OCI-LY1 (cell line): ENCODE data around the gene MMS22L.

Experiments
- H2AFZ ChIP-seq: fragments of 200-600 bp; sonication (generic), shearing (Covaris generic); 2 replicates; pipeline ENCODE4 v1.6.0; 2014; ENCODE audit warnings: antibody characterized with exemption, mild to moderate bottlenecking, low read length
- H3F3A ChIP-seq: fragments of 200-600 bp; sonication (generic), shearing (Covaris generic); 2 replicates; pipeline ENCODE4 v1.6.0; 2014; ENCODE audit warnings: mild to moderate bottlenecking, antibody characterized with exemption, low read length, moderate library complexity; ENCODE audit not compliant: insufficient read depth
- H3K27ac ChIP-seq: fragments of 200-600 bp; sonication (generic); 2 replicates; pipeline ENCODE4 v1.5.1; 2014; ENCODE audit warnings: low read length, mixed run types, mild to moderate bottlenecking, low read depth; ENCODE audit not compliant: poor library complexity, severe bottlenecking
- H3K27me3 ChIP-seq: fragments of 200-600 bp; sonication (generic); 2 replicates; pipeline ENCODE4 v1.6.0; 2014; ENCODE audit warnings: antibody characterized with exemption, mild to moderate bottlenecking, low read length, moderate library complexity; ENCODE audit not compliant: insufficient read depth
- H3K36me3 ChIP-seq: fragments of 200-600 bp; sonication (generic); 2 replicates; pipeline ENCODE4 v1.6.1; 2014; ENCODE audit warnings: mild to moderate bottlenecking, antibody characterized with exemption, low read length, moderate library complexity, mixed read lengths; ENCODE audit not compliant: insufficient read depth
- H3K4me1 ChIP-seq: fragments of 200-600 bp; sonication (generic); 2 replicates; pipeline ENCODE4 v1.5.1; 2014; ENCODE audit warnings: mild to moderate bottlenecking, low read length, moderate library complexity; ENCODE audit not compliant: insufficient read depth, severe bottlenecking
- H3K4me2 ChIP-seq: fragments of 200-600 bp; sonication (generic), shearing (Covaris generic); 2 replicates; pipeline ENCODE4 v1.6.1; 2014; ENCODE audit warnings: low read length
- H3K4me3 ChIP-seq: fragments of 200-600 bp; sonication (generic); 2 replicates; pipeline ENCODE4 v1.5.1; 2014; ENCODE audit warnings: low read length, low read depth, mild to moderate bottlenecking, mixed read lengths; ENCODE audit not compliant: poor library complexity, severe bottlenecking
- H3K79me2 ChIP-seq: fragments of 200-600 bp; shearing (Covaris generic); 2 replicates; pipeline ENCODE4 v1.6.1; 2016; ENCODE audit warnings: mixed run types, low read length, mixed read lengths; ENCODE audit not compliant: insufficient read depth
- H3K9ac ChIP-seq: fragments of 200-600 bp; sonication (generic), shearing (Covaris generic); 2 replicates; pipeline ENCODE4 v1.6.1; 2014; ENCODE audit warnings: mild to moderate bottlenecking, low read length, mixed read lengths
- H3K9me2 ChIP-seq: fragments of 200-600 bp; sonication (generic), shearing (Covaris generic); 2 replicates; pipeline ENCODE4 v1.6.1; 2014; ENCODE audit warnings: low read depth, mild to moderate bottlenecking, low read length, mixed read lengths
- H3K9me3 ChIP-seq: fragments of 200-600 bp; shearing (Covaris generic); 2 replicates; pipeline ENCODE4 v1.6.1; 2014; ENCODE audit warnings: low read length, mixed read lengths
- H4K20me1 ChIP-seq: fragments of 200-600 bp; sonication (generic), shearing (Covaris generic); 2 replicates; pipeline ENCODE4 v1.6.0; 2016; ENCODE audit warnings: mild to moderate bottlenecking, low read length; ENCODE audit not compliant: insufficient read depth
- CTCF ChIP-seq: fragments of 200-600 bp; sonication (generic), shearing (Covaris generic); IDR thresholded peaks from 2 replicates; pipeline ENCODE4 v1.5.1; 2017; ENCODE audit warnings: mild to moderate bottlenecking, antibody characterized with exemption, low read length, moderate library complexity, mixed read lengths
- EZH2 ChIP-seq: fragments of 200-600 bp; sonication (generic), shearing (Covaris generic); IDR thresholded peaks from 2 replicates; pipeline ENCODE4 v1.8.0; 2017; ENCODE audit warnings: borderline replicate concordance, mixed run types, mild to moderate bottlenecking, antibody characterized with exemption, low read length, moderate library complexity, mixed read lengths

The MMS22L gene

GRCh38 chr6:97291896-97292295, 8.9 kb upstream of the MMS22L start:
- no peaks in the 10 kb centered on the region for H3K9me2 ChIP-seq
- H3K79me2 ChIP-seq = no peaks in the 10 kb centered on the region
- no peak overlapping the region for H3K4me2 ChIP-seq
- H4K20me1 ChIP-seq = no peaks in the 10 kb centered on the region
- no peaks in the 10 kb centered on the region for H3K9me3 ChIP-seq
- H3K9ac ChIP-seq = no peak overlapping the region
- no peaks in the 10 kb centered on the region for H3K36me3 ChIP-seq
- no peaks in the 10 kb centered on the region for H3K27me3 ChIP-seq
- no peak for TF ChIP-seq CTCF
- no peak for TF ChIP-seq EZH2
- no peak overlapping the region for H3K27ac ChIP-seq
- H3F3A ChIP-seq = no peaks in the 10 kb centered on the region
- H2AFZ ChIP-seq = no peak overlapping the region
- no peaks in the 10 kb centered on the region for H3K4me1 ChIP-seq
- no peak overlapping the region for H3K4me3 ChIP-seq

GRCh38 chr6:97289332-97289731, 6.3 kb upstream of the MMS22L start:
- Histone ChIP-seq H2AFZ (no peak overlapping the region), H3K9ac (no peak overlapping the region), H4K20me1 (no peaks in the 10 kb centered on the region), H3K9me2 (no peaks in the 10 kb centered on the region), H3K4me2 (no peak overlapping the region), H3K9me3 (no peaks in the 10 kb centered on the region), H3K4me3 (no peak overlapping the region), H3F3A (no peaks in the 10 kb centered on the region; the same call in 1 of the 2 replicates), H3K27ac (no peak overlapping the region), H3K79me2 (no peaks in the 10 kb centered on the region), H3K36me3 (no peaks in the 10 kb centered on the region), H3K4me1 (no peaks in the 10 kb centered on the region), H3K27me3 (no peaks in the 10 kb centered on the region)
- TF ChIP-seq EZH2 = no peak
- no peak for TF ChIP-seq CTCF

GRCh38 chr6:97288188-97288587, 5.2 kb upstream of the MMS22L start:
- H3K9ac ChIP-seq = no peak overlapping the region
- no peaks in the 10 kb centered on the region for H3K27me3 ChIP-seq
- H4K20me1 ChIP-seq = no peaks in the 10 kb centered on the region
- peaks cover 8% of the 10 kb centered on the region for H3K4me1 ChIP-seq
- no peak overlapping the region for H3K27ac ChIP-seq
- H2AFZ ChIP-seq = no peak overlapping the region
- no peaks in the 10 kb centered on the region for H3K9me2 ChIP-seq
- H3K36me3 ChIP-seq = no peaks in the 10 kb centered on the region
- H3K4me2 ChIP-seq = no peak overlapping the region
- no peaks in the 10 kb centered on the region for H3K79me2 ChIP-seq
- no peak overlapping the region for H3K4me3 ChIP-seq
- TF ChIP-seq CTCF (no peak), EZH2 (no peak)
- H3F3A ChIP-seq = no peaks in the 10 kb centered on the region; the same call in 1 of the 2 replicates
- H3K9me3 ChIP-seq = no peaks in the 10 kb centered on the region
